ENCODE data around the gene AMY2B. TPM values are rescaled to one million over a fixed set of nuclear protein-coding genes. Genes with fewer than 3 reads are reported as not detected.
A peak's percentile ranks its signal among the peaks of the same experiment; 100 is the strongest.

AMY2B gene
- total and polyA plus RNA-seq, 2 of the 13 experiments (the other 11 are each of a cell fraction or from before 2014, with no cell fraction given) = 1.3 to 1.9 TPM

DNA sequence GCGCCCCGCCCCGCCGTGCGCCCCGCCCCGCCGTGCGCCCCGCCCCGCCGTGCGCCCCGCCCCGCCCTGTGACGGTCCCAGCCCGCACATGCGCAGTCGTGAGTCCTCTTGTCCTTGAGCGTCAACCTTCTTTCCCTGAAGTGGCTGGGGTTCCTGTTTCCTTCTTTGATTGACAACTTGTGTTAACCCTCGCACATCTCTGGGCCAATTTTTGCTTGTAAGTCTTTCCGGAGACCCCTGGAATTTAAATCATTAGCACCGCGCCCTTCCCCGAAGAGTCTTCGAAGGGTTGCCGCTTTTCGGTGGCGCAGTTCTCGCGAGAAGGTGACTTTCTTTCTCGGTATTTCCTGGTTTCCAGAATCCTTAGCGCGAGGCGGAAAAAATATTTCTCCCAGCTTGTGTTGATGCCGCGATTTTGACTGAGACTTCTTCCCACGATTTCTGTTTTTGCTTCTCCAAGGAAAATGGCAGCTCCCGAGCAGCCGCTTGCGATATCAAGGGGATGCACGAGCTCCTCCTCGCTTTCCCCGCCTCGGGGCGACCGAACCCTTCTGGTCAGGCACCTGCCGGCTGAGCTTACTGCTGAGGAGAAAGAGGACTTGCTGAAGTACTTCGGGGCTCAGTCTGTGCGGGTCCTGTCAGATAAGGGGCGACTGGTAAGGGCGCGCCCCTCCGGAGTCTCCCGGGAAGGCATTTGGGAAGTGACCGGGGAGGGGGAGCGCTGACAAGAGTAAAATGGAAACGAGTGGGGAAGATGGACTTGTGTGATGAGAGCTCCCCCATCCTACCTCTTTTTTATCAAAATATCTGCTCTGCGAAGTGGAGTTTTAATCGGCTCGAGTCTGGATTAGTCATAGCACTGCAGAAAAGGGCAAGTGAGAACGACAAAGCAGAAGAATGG, 45.5 kb upstream of the AMY2B start, which contains the start of gene RNPC3 (continued):
- TF ChIP-seq, protein P1, sequence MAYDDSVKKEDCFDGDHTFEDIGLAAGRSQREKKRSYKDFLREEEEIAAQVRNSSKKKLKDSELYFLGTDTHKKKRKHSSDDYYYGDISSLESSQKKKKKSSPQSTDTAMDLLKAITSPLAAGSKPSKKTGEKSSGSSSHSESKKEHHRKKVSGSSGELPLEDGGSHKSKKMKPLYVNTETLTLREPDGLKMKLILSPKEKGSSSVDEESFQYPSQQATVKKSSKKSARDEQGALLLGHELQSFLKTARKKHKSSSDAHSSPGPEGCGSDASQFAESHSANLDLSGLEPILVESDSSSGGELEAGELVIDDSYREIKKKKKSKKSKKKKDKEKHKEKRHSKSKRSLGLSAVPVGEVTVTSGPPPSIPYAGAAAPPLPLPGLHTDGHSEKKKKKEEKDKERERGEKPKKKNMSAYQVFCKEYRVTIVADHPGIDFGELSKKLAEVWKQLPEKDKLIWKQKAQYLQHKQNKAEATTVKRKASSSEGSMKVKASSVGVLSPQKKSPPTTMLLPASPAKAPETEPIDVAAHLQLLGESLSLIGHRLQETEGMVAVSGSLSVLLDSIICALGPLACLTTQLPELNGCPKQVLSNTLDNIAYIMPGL (CRISPR knock-in tag; IDR thresholded peaks at IDR 0.05; ENCODE audit: borderline replicate concordance in 1 of 2, low read depth in 1 of 2) = peak in 1 of 2 experiments; percentile 56; a peak in 1 of 4 replicates
- peak; percentile 36; the same call in 1 of the 2 replicates for TF ChIP-seq NFKBIZ (CRISPR knock-in tag; IDR thresholded peaks at IDR 0.05)
- TF ChIP-seq FUBP1 (CRISPR knock-in tag; IDR thresholded peaks at IDR 0.05; ENCODE audit: borderline replicate concordance) = no peak
- TF ChIP-seq, protein P2, sequence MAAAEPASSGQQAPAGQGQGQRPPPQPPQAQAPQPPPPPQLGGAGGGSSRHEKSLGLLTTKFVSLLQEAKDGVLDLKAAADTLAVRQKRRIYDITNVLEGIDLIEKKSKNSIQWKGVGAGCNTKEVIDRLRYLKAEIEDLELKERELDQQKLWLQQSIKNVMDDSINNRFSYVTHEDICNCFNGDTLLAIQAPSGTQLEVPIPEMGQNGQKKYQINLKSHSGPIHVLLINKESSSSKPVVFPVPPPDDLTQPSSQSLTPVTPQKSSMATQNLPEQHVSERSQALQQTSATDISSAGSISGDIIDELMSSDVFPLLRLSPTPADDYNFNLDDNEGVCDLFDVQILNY (CRISPR knock-in tag; conservative IDR thresholded peaks at IDR 0.05) = no peak
- TF ChIP-seq SIN3A (IDR thresholded peaks at IDR 0.05; ENCODE audit: borderline replicate concordance, low read depth, low read length) = peak; percentile 83
- TF ChIP-seq FOXP4 (CRISPR knock-in tag; IDR thresholded peaks at IDR 0.05) = 0 out of 2 replicates have a peak, but pooled peaks have one; percentile 22
- TF ChIP-seq ELF4 (CRISPR knock-in tag; IDR thresholded peaks at IDR 0.05; ENCODE audit: borderline replicate concordance) = peak; percentile 75
- no peak for TF ChIP-seq ZNF101 (CRISPR knock-in tag; IDR thresholded peaks at IDR 0.05; ENCODE audit: borderline replicate concordance, low read depth)
- no peak for TF ChIP-seq ZKSCAN1 (IDR thresholded peaks at IDR 0.05; ENCODE audit: low read length)
- peak; percentile 70; the same call in 1 of the 2 replicates for TF ChIP-seq ZNF766 (CRISPR knock-in tag; IDR thresholded peaks at IDR 0.05; ENCODE audit: borderline replicate concordance)
- no peak for TF ChIP-seq DMTF1 (CRISPR knock-in tag; IDR thresholded peaks at IDR 0.05)
- TF ChIP-seq PHF20 (CRISPR knock-in tag; IDR thresholded peaks at IDR 0.05) = peak; percentile 79
- TF ChIP-seq BCL6 (CRISPR knock-in tag; IDR thresholded peaks at IDR 0.05) = 0 out of 2 replicates have a peak, but pooled peaks have one; percentile 16
- TF ChIP-seq, protein P3, sequence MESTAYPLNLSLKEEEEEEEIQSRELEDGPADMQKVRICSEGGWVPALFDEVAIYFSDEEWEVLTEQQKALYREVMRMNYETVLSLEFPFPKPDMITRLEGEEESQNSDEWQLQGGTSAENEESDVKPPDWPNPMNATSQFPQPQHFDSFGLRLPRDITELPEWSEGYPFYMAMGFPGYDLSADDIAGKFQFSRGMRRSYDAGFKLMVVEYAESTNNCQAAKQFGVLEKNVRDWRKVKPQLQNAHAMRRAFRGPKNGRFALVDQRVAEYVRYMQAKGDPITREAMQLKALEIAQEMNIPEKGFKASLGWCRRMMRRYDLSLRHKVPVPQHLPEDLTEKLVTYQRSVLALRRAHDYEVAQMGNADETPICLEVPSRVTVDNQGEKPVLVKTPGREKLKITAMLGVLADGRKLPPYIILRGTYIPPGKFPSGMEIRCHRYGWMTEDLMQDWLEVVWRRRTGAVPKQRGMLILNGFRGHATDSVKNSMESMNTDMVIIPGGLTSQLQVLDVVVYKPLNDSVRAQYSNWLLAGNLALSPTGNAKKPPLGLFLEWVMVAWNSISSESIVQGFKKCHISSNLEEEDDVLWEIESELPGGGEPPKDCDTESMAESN (CRISPR knock-in tag; conservative IDR thresholded peaks at IDR 0.05) = no peak

Measured in HepG2 (cell line).